HG02623 (cell line): ENCODE data around the gene FLNA.

Source experiments
- ATAC-seq: cut with Tn5 transposase; IDR thresholded peaks from one replicate; pipeline ENCODE4 v1.9.1; 2021; ENCODE audit warnings: moderate library complexity; ENCODE audit not compliant: unreplicated experiment

The FLNA gene

DNA sequence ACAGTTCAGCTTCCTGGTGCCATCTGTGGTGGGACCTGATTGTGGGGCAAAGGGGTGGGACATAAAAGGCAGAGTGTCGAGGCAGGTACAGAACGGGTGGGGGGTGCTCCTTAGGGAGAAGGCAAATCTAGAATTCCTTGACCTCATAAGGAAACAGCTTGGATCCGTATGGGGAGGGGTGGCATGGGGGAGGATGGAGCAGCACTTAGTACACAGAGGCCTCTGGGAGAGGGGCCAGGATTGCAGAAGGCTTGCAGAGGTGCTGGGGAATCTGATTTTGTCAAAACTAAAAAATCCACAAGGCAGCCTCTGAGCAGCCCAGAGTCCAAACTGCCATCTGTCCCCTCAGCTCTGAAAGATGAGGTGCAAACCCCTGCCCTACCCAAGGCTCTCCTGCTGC is 2.3 kb upstream of the FLNA start:
- ATAC-seq: no peak

DNA sequence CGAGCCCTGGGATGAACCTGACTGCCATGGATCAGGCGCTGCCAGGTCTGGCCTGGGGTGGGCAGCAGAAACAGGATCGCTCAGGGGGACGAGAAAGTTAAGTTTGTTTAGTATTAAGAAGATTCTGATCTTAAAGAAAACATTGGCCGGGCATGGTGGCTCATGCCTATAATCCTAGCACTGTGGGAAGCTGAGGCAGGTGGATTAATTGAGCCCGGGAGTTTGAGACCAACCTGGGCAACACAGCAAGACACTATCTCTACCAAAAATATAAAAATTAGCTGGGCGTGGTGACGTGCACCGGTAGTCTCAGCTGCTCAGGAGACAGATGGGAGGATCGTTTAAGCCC is 696 bp upstream of the FLNA start:
- ATAC-seq: no peak

DNA sequence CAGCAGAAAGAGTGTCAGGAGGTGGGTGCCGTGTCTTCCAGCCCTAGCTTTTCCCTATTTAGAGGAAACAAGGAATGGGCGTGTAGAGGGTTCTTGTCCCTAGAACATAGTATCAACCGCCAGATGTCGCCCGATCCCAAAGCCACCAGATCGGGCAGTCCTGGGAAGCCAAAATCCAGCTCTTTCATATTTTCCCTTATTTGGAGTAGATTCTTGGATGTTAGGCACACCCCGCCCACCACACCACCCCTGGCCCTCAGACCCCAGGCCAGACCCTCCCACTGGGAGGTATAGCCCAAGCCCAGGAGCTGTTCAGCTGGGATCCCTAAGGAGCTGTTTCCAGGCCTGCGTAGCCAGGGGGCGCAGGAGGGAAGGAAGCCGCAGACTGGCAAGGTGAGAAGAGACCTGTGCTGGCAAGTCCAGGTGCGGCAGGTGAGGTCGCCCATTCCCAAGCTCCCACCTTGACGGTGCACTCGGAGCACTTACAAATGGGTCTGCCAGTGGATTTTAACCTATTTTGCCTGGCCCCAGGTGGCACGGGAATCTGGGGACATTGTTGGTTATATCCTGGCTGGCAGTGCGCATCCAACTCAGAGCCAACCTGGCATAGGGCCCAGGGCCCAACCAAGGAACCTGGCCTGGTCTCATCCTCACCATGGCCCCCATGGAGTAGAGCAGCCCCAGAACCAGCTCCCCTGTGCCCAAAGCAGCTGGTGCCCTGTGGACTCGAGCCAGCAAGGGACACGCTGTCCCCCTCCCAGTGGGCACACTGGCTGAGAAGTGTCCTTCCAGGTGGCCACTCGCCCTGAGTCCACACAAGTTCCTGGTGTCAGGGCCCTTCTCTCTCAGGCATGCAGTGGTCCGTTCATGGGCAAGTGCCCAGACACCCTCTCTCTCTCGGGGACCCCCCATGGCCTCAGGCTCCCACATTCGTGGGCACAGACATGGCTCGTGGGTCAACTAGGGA is 811 bp downstream of the FLNA start:
- ATAC-seq: no peak

DNA sequence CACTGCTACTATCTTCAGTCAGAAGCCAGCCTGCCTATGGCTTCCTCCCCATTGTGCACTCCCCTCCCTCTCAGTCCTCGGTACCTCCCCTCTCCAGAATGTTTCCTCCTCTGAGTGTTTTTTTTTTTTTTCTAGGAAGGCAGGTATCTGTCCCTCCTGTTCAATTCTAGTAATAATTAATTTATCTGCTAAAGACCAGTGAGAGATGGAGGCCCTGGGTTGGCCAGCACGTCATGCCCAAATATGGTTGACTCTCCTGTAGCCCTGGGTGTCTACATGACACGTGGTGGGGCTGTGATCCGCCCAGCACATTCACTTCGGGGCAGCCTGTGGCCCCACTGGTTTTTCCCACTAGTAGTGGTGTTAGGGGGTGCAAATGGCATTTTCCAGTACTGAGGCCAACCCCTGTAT is 1.8 kb downstream of the FLNA start:
- ATAC-seq: no peak

DNA sequence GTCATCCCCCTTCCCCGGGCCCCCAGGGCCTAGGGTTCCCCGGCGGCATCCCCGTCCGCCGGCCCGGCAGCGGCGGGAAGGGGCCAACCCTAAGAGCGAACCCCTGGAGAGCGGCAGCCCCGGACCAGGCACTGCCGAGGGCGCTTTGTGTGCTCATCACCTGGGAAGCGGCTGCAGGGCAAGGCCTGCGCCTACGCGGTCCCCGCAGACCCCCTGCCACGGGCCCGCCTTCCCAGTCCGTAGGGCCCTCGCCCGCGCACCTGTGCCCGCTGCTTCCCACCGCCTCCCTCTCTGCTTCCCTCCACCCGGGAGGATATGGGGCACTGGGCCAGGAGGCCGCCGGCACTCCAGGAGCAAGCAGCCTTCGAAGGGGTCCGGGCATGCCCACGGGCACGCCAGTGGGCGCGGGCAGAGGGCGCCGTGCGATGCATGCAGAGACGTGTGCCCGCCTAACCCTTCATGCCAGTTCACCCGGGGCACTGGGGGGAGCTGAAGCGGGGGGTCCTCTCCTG is 2.6 kb downstream of the FLNA start:
- ATAC-seq: no peak

DNA sequence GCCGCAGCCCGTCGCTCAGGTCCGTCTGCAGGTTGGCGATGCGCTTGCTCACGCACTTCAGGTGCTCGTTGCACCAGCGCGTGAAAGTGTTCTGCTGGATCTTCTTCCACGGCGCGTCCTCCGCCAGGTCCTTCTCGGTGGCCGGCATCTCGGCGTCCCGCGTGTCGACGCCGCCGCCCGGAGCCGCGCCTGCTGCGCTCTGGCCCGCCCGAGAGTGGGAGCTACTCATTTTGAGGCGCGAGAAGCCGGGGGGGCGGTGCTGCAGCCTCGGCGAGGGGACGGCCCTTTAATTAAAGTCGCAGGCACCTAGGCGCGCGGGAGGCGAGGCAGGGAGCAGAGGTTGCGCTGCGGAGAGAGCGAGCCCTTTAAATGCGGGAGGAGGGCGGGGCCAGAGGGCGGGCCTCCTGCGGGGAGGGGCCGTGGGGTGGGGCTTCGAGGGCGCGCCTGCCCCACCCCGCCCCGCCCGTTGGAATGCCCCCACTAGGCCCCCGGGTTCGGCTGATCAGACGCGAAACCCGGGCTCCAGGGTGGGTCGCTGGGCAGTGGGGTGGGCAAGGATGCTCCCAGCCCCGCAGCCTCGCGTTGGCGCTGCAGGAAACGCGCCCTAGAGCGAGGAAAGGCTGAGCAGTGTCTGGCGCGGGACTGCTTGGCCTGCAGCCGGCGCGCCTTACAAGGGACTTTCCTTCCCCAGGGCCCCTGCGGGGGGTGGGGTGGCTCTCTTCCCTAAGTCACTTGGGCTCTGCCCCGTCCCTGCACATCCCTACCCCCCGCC is 3.2 kb downstream of the FLNA start:
- peak; percentile 54 for ATAC-seq

DNA sequence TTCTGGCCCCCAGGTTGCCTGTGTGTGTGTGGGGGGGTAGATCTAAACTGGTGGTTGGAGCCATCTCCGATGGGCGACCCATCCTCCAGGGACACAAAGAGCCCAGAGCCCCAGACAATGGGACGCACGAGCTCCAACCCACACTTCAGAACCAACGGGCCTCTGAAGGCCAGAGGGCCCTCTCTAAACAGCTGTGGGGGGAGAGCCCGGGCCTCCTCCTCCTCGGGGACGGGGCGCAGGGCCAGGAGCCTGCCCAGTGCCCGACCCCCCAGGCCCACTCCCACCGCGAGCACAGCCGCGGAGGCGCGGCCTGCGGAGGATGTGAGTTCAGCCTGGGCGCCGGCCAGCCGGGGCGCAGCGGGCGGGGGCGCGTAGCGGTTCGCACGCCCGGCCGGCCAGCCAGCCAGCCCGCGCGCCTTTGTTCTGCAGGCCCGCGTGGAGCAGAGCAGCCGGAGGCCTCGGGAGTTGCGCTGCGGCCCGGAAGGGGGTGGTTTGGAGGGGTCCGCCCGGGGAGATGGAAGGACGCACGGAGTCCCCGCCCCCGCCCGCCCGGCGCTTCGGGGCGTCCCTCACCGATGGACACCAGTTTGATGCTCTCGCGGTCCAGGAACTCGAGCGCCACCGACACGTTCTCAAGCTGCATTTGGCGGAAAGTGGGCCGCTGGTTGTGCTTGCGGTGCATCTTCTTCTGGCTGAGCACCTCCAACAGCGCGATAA is 4.0 kb downstream of the FLNA start:
- ATAC-seq: no peak

DNA sequence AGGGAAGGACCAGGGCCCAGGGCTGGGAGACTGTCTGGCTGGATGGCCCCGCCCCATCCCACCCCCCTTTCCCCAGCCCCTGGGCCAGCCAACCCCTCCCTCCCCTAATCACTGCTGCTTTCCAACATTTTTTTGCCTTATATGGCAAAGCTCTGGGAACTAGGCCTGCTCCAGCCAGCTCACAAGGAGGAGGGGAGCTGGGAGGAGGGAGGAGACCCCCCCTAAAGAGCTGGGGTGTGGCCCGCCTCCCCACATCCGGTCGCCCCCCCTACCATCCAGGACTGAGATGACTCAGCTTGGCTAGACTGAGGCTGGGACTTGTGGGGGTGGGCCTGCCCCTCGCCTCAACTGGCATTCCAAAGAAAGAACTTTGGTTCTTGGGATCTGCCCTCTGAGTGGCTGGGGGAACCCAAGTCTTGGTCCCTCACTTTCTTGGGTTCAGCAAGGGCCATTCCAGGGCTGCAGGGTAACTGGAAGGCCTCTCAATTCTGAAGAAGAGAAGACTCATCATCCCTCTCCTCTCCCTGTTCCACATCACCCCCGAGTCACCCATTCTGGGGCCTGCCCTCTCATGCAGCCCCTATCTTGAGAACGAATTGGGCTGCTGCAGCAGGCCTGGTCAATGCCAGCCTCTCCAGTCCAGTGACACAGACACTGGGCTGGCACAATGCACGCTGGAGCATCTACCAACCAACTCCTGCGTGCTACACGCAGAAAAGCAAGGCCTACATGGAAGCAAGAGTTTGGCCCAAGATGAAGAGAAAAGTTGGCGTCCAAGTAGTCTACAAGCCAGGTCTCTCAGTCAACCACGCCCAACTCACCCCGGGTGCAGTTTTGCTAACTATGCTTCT is 4.8 kb downstream of the FLNA start:
- ATAC-seq: no peak

DNA sequence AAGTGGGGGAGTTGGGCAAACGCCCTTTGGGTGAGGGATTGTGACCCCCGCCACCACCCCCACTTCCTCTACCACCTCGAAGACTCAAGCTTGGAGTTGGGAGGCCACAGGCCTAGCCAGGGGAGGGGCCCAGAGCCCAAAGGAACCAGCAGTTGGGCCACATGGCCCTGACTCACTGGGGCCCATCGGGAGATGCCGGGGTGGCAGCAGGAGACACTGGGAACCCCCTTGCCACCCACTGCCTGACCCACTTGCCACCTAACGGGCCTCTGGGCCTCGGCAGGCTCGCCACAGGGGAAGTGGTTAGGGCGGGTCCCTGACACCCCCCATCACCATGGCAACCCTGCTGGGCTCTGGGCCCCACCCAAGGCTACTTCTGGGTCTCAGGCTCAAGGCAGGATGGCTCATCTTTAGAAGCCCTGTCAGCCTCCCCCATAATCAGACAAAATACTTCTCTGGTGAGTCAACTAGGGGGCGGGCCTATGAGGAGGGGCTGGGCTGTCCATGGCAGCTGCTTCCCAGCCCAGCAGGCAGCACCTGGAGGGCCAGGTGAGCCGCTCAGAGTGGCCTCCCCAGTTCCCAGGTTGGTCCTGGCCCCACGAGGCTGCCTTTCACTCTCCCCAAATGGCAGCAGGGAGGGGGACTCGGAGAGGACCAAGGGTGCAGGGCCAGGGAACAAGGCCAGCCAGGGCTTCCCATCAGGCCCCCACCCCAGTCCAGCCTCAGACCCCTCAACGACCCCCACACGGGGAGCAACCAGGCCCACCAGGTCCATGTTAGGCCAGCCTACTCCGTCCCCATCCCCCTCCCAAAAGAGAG is 5.6 kb downstream of the FLNA start:
- ATAC-seq: no peak

DNA sequence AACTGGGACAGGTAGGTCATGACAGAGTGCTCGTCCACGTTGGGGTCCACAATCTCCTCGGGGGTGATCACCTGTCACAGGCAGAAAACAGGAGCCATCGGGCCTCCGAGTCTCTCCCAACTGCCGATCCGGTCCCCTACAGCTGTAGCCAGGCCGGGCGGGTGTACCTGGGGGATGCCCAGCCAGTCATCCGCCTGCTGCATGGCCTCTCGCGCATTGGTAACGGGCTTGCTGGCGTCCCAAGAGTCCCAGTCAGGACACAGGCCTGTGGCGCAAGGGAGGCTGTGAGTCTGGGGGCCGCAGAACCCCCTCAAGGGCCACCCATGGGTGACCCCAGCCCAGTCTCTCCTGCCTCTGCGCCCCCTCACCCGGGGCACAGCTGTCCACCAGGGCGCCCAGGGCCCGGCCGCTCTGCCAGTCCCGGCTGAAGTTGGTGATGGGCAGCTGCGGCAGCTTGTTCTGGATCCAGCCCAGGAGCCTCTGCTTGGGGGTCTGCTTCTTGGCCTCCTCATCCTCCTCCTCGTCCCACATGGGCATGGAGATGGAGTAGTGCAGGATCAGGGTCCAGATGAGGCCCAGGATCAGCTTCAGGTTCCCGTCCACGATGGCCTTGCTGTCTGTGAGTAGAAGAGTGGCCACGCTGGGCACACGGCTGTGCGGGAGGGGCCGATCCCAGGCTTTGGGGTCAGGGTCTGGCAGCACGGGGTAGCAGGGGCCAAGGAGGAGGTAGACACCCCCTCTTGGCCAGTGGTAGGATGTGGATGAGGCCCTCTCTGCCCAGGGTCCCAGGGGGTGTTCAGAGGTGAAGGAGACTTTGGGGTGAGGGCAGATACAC is 6.7 kb downstream of the FLNA start:
- no peak for ATAC-seq

DNA sequence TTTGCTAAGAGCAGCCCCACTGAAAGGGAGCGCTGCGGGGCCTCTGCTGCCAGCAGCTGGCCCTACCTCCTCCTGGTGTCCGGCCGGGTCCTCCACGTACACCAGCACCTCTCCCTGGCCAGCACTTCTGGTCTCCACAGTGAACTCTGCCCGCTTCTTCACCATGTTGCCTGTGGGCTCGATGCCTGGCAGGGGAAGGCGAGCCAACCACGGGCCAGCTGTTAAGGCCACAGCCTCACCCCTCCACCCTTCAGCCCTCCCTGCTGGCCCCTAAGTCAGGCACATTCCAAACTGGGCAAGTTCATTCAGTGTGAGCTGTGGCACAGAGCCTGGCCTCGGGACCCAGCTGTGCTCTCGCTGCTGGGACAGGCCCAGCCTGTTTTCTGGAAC is 7.8 kb downstream of the FLNA start:
- ATAC-seq: no peak

DNA sequence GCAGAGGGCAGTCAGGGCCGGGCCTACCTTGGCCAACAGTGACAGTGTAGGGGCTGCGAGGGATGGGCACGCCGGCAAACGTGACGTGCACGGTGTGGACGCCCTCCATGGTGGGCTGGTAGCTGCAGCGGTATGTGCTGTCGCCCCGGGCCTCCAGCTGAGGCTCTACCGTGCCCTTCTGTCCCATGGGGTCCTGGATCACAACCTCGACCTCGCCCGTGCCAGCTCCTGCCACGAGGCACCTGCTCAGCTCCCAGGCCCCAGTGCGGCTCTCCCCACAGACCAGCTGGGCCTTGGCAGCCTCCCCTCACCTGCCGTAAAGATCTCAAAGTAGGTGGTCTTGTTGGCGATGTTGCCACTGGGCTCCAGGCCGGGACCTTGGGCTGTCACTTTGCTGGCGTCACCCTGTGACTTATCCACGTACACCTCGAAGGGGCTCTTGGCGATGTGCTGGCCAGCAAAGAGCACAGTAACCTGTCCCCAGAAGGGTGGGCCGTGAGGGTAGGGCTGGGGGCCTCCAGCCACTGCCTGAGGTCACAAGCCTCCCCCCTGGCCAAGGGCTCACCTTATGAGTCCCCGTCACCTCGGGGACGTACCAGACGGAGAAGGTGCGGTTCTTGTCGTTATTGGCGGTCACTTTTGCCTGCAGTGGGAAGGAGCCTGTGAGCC is 8.3 kb downstream of the FLNA start:
- ATAC-seq: no peak

DNA sequence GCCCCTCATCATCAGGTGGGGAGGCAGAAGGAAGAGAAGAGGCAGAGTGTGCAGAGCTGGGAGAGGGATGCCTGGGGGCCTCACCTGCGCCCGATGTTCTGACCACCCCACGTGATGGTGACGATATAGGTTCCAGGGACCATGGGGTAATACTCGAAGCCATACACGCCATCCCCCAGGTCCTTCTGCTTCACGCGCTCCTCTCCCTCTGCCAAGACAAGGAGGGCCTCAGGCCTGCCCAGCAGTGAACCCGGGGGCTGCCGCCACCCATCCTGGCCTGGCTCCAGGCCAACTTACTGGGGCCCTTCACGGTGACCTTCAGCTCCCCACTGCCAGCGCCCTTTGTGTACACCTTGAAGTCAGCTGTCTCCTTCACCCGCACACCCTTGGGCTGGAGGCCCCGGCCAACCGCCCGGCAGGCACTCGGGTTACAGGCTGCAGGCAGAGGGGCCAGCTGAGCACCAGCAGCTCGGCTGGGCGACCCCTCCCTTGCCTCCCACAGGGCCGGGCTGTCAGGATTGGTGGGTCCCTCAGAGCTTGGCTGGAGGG is 9.3 kb downstream of the FLNA start:
- no peak for ATAC-seq

DNA sequence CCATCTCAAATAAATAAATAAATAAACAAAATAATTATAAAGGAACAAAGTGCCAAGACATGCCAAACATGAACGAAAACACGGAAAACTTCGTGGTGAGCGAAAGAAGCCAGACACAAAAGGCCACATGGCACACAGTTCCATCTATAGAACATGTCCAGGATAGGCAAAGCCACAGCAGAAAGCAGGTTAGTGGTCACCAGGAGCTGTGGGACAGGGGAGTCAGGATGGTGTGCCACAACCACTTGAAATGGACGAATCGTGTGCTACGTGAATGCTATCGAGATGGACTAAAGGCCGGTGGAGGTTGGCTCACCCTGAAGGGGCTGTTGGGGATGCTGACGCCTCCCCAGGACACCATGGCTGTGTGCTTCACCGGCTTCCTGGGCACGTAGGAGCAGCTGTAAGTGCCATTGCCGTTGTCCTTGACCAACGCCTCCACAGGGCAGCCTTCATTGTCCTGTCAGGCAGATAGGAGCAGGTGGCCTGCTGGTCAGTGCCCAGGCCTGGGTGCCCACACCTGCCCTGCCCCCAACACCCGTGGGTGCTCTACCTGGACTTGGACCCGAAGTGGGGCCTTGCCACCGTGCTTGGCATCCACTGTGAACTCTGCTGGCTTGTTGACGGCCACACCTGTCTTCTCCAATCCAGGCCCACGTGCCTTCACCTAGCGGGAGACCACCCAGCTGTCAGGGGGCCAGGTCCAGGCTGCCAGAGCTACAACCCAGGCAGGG is 10.6 kb downstream of the FLNA start:
- ATAC-seq: no peak

DNA sequence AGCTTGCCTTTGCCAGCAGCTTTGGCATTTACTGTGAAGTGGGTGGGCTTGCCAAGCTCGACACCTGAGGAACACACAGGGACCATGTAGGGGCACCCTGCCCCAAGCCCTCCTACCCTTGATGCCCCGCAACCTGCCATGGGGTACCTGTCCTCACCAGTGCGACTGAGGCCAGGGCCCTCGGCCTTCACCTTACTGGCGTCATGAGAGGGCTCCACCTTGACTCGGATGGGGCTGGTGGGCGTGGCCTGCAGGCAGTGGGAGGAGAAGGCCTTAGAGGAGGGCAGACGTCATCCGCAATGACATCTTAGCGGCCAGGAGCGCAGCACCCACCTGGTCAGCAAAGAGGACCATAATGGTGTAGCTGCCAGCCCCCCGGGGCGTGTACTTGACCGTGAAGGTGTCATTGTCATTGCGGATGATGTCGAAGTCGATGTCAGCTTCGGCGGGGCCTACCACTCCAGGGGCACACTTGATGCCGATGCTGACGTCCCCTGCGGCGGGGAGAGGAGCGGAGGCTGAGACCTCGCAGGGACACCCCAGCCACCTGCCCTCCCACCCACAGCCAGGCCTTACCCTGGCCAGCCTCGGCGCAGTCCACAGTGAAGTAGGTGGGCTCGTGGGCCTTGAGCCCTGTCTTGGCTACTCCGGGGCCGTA is 12.2 kb downstream of the FLNA start:
- no peak for ATAC-seq

DNA sequence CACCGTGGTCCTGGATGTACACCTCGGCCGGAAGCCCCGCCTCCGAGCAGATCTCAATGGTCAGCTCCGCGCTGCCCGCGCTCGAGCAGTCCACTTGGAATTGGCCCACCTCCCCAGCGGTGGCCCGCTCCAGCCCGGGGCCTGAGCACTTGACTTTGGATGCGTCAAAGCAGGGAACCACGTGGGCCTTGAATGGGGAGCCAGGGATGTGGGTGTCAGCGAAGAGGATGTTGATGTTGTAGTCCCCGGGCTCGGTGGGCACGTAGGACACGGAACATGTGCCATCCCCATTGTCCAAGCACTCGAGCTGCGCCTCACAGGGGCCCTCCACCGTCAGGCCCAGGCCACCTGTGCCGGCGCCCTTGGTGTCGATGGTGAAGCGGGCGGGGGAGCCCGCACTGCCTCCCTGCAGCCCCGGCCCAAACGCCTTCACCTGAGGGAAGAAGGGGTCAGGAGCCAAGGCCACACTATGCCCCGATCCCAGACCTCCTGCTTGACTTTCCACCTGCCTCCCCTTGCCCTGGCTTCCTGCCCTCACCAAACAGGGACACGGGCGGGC is 14.2 kb downstream of the FLNA start:
- ATAC-seq: no peak
